HEK293 (cell line): ENCODE measurements around the gene LENEP.
A peak's percentile ranks its signal among the peaks of the same experiment; 100 is the strongest.

Experiments used
- IKZF3 ChIP-seq: fragments of 450-650 bp; IDR thresholded peaks from 2 replicates; pipeline ENCODE4 v1.5.0; 2018; ENCODE audit warnings: missing biosample characterization, mild to moderate bottlenecking, missing genetic modification characterization, moderate library complexity
- KLF16 ChIP-seq: fragments of 450-650 bp; formaldehyde crosslinking; IDR thresholded peaks from 2 replicates; pipeline ENCODE4 v1.5.1; 2017; ENCODE audit warnings: missing biosample characterization, missing genetic modification characterization
- KLF7 ChIP-seq: fragments of 450-650 bp; formaldehyde crosslinking; IDR thresholded peaks from 2 replicates; pipeline ENCODE4 v1.5.1; 2016; ENCODE audit warnings: missing biosample characterization, missing genetic modification characterization, borderline replicate concordance
- OSR2 ChIP-seq: fragments of 450-650 bp; formaldehyde crosslinking; IDR thresholded peaks from 2 replicates; pipeline ENCODE4 v1.5.1; 2016; ENCODE audit warnings: missing biosample characterization, missing genetic modification characterization
- OVOL3 ChIP-seq: fragments of 450-650 bp; formaldehyde crosslinking; IDR thresholded peaks from 2 replicates; pipeline ENCODE4 v1.5.1; 2016; ENCODE audit warnings: missing biosample characterization, missing genetic modification characterization
- PBX3 ChIP-seq: sonication (generic); formaldehyde crosslinking; IDR thresholded peaks from 2 replicates; pipeline ENCODE4 v1.8.1; 2022; ENCODE audit warnings: mild to moderate bottlenecking, moderate library complexity, missing genetic modification reagents
- REPIN1 ChIP-seq: fragments of 450-650 bp; formaldehyde crosslinking; IDR thresholded peaks from 2 replicates; pipeline ENCODE4 v1.5.1; 2017; ENCODE audit warnings: missing biosample characterization, missing genetic modification characterization, low read depth
- ZNF10 ChIP-seq: fragments of 450-650 bp; formaldehyde crosslinking; IDR thresholded peaks from 2 replicates; pipeline ENCODE4 v1.5.1; 2017; ENCODE audit warnings: missing biosample characterization, missing genetic modification characterization
- ZNF138 ChIP-seq: fragments of 450-650 bp; formaldehyde crosslinking; IDR thresholded peaks from 2 replicates; pipeline ENCODE4 v1.5.1; 2016; ENCODE audit warnings: missing biosample characterization, missing genetic modification characterization, borderline replicate concordance
- ZNF155 ChIP-seq: fragments of 450-650 bp; formaldehyde crosslinking; IDR thresholded peaks from 2 replicates; pipeline ENCODE4 v1.5.1; 2016; ENCODE audit warnings: missing biosample characterization, missing genetic modification characterization
- ZNF18 ChIP-seq: fragments of 450-650 bp; formaldehyde crosslinking; IDR thresholded peaks from 2 replicates; pipeline ENCODE4 v1.5.1; 2016; ENCODE audit warnings: missing biosample characterization, missing genetic modification characterization
- ZNF184 ChIP-seq: fragments of 450-650 bp; IDR thresholded peaks from 2 replicates; pipeline ENCODE4 v1.5.1; 2018; ENCODE audit warnings: missing biosample characterization, mild to moderate bottlenecking, missing genetic modification characterization
- ZNF2 ChIP-seq: fragments of 450-650 bp; formaldehyde crosslinking; IDR thresholded peaks from 2 replicates; pipeline ENCODE4 v1.5.1; 2016; ENCODE audit warnings: missing biosample characterization, missing genetic modification characterization
- ZNF202 ChIP-seq: fragments of 450-650 bp; formaldehyde crosslinking; IDR thresholded peaks from 2 replicates; pipeline ENCODE4 v1.5.1; 2016; ENCODE audit warnings: missing biosample characterization, missing genetic modification characterization, borderline replicate concordance
- ZNF211 ChIP-seq: fragments of 450-650 bp; formaldehyde crosslinking; IDR thresholded peaks from 2 replicates; pipeline ENCODE4 v1.5.1; 2016; ENCODE audit warnings: low read depth, missing biosample characterization, missing genetic modification characterization
- ZNF221 ChIP-seq: fragments of 450-650 bp; formaldehyde crosslinking; IDR thresholded peaks from 2 replicates; pipeline ENCODE4 v1.5.1; 2017; ENCODE audit warnings: missing biosample characterization, missing genetic modification characterization, borderline replicate concordance
- ZNF23 ChIP-seq: fragments of 450-650 bp; formaldehyde crosslinking; IDR thresholded peaks from 2 replicates; pipeline ENCODE4 v1.5.1; 2016; ENCODE audit warnings: missing biosample characterization, missing genetic modification characterization, borderline replicate concordance
- ZNF311 ChIP-seq: fragments of 450-650 bp; formaldehyde crosslinking; IDR thresholded peaks from 2 replicates; pipeline ENCODE4 v1.5.1; 2017; ENCODE audit warnings: missing biosample characterization, missing genetic modification characterization, borderline replicate concordance
- ZNF324 ChIP-seq: fragments of 450-650 bp; formaldehyde crosslinking; IDR thresholded peaks from 2 replicates; pipeline ENCODE4 v1.5.1; 2016; ENCODE audit warnings: missing biosample characterization, missing genetic modification characterization
- ZNF341 ChIP-seq: fragments of 450-650 bp; formaldehyde crosslinking; IDR thresholded peaks from 2 replicates; pipeline ENCODE4; 2016; ENCODE audit warnings: low read depth, missing biosample characterization, missing genetic modification characterization
- ZNF394 ChIP-seq: fragments of 450-650 bp; formaldehyde crosslinking; IDR thresholded peaks from 2 replicates; pipeline ENCODE4 v1.5.1; 2016; ENCODE audit warnings: missing biosample characterization, missing genetic modification characterization, mild to moderate bottlenecking, moderate library complexity, borderline replicate concordance
- ZNF423 ChIP-seq: fragments of 450-650 bp; formaldehyde crosslinking; IDR thresholded peaks from 2 replicates; pipeline ENCODE4 v1.5.1; 2016; ENCODE audit warnings: missing biosample characterization, missing genetic modification characterization
- ZNF426 ChIP-seq: fragments of 450-650 bp; formaldehyde crosslinking; IDR thresholded peaks from 2 replicates; pipeline ENCODE4 v1.5.1; 2017; ENCODE audit warnings: missing biosample characterization, missing genetic modification characterization, mild to moderate bottlenecking, inconsistent platforms, moderate library complexity
- ZNF449 ChIP-seq: fragments of 450-650 bp; formaldehyde crosslinking; IDR thresholded peaks from 2 replicates; pipeline ENCODE4 v1.5.1; 2017; ENCODE audit warnings: missing biosample characterization, mild to moderate bottlenecking, missing genetic modification characterization, moderate library complexity
- ZNF513 ChIP-seq: fragments of 450-650 bp; IDR thresholded peaks from 2 replicates; pipeline ENCODE4 v1.5.1; 2018; ENCODE audit warnings: missing biosample characterization, missing genetic modification characterization
- ZNF549 ChIP-seq: fragments of 450-650 bp; IDR thresholded peaks from 2 replicates; pipeline ENCODE4 v1.5.1; 2018; ENCODE audit warnings: missing biosample characterization, missing genetic modification characterization, mild to moderate bottlenecking, inconsistent platforms, moderate library complexity
- ZNF623 ChIP-seq: fragments of 450-650 bp; formaldehyde crosslinking; IDR thresholded peaks from 2 replicates; pipeline ENCODE4 v1.5.1; 2016; ENCODE audit warnings: missing biosample characterization, missing genetic modification characterization
- ZNF639 ChIP-seq: fragments of 450-650 bp; formaldehyde crosslinking; IDR thresholded peaks from 2 replicates; pipeline ENCODE4 v1.5.1; 2016; ENCODE audit warnings: missing biosample characterization, missing genetic modification characterization
- ZNF660 ChIP-seq: fragments of 450-650 bp; IDR thresholded peaks from 2 replicates; pipeline ENCODE4 v1.5.1; 2018; ENCODE audit warnings: missing biosample characterization, mild to moderate bottlenecking, missing genetic modification characterization
- ZNF677 ChIP-seq: fragments of 450-650 bp; IDR thresholded peaks from 2 replicates; pipeline ENCODE4 v1.5.0; 2018; ENCODE audit warnings: missing biosample characterization, mild to moderate bottlenecking, missing genetic modification characterization, moderate library complexity
- ZNF76 ChIP-seq: fragments of 450-650 bp; formaldehyde crosslinking; IDR thresholded peaks from 2 replicates; pipeline ENCODE4; 2016; ENCODE audit warnings: low read depth, missing biosample characterization, missing genetic modification characterization, borderline replicate concordance
- ZSCAN23 ChIP-seq: fragments of 450-650 bp; formaldehyde crosslinking; IDR thresholded peaks from 2 replicates; pipeline ENCODE4 v1.5.1; 2016; ENCODE audit warnings: missing biosample characterization, missing genetic modification characterization

Gene LENEP

GRCh38 chr1:155000726-155001424, 7.5 kb downstream of the LENEP start (continued):
- TF ChIP-seq ZNF211 (no peak), KLF7 (tag by site-specific recombination) (peak; percentile 96), ZNF23 (tag by site-specific recombination) (no peak), ZNF513 (tag by site-specific recombination) (0 out of 2 replicates have a peak, but pooled peaks have one; percentile 27), ZNF76 (tag by site-specific recombination) (peak; percentile 77), ZNF549 (tag by site-specific recombination) (no peak), ZSCAN23 (tag by site-specific recombination) (peak; percentile 96), ZNF2 (tag by site-specific recombination) (peak; percentile 95), REPIN1 (tag by site-specific recombination) (0 out of 2 replicates have a peak, but pooled peaks have one; percentile 70), ZNF324 (tag by site-specific recombination) (peak; percentile 99), IKZF3 (tag by site-specific recombination) (peak; percentile 62), ZNF138 (tag by site-specific recombination) (no peak), ZNF394 (tag by site-specific recombination) (peak; percentile 72), ZNF184 (tag by site-specific recombination) (peak; percentile 94), ZNF341 (peak; percentile 87), ZNF202 (no peak), OVOL3 (tag by site-specific recombination) (peak; percentile 75; the same call in 1 of the 2 replicates), ZNF311 (tag by site-specific recombination) (no peak), KLF16 (tag by site-specific recombination) (peak; percentile 98), ZNF10 (tag by site-specific recombination) (peak; percentile 43; the same call in 1 of the 2 replicates), ZNF677 (tag by site-specific recombination) (peak; percentile 82), ZNF221 (tag by site-specific recombination) (no peak), OSR2 (no peak), ZNF639 (tag by site-specific recombination) (peak; percentile 97), ZNF423 (tag by site-specific recombination) (peak; percentile 67), ZNF623 (tag by site-specific recombination) (peak; percentile 55), ZNF155 (tag by site-specific recombination) (no peak), ZNF660 (tag by site-specific recombination) (peak; percentile 93), ZNF449 (tag by site-specific recombination) (peak; percentile 63; the same call in 1 of the 2 replicates), PBX3 (CRISPR knock-in tag) (no peak), ZNF18 (tag by site-specific recombination) (peak; percentile 60; the same call in 1 of the 2 replicates), ZNF426 (tag by site-specific recombination) (no peak)
